ENCODE results near the gene KBTBD8. TPM values are rescaled to one million over a fixed set of nuclear protein-coding genes. Genes with fewer than 3 reads are reported as not detected.

The KBTBD8 gene
- total and polyA plus RNA-seq, 4 donors, result 0.08 to 14.2 (median 1.3) TPM

DNA sequence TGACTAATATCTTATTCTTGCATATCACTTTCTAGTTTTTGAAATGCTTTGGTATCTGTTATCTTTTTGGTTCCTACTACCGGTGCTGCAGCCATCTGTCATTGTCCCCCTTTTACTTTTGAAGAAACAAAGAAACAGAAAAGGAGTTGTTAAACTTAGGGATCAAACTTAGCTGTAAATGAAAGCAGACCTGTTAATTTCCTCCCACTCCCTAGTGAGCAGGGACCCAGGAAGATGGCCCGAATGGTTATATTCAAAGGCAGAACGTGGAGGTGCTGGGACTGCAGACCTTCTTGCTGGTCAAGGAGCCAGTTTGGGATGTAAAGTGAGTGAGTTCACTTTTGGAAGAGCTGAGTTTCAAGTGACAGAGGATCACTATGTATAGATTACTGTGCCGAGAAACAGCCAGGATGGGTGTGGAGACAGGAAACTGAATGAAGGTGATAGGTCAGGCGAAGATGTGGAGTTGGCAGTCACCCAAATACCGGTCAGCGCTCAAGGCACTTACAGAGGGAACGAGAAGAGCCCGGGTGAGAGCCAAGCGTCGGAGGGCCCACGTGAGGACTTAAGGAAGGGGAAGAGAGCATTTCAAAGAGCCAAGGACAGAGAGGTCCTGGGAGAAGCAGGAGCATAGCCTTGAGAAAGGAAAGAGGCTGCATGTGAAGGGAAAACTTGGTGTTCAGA is 20.1 kb downstream of the KBTBD8 start:
- WGBS, result 50% methylated on average over 12 of the region's 12 CpGs
- Histone ChIP-seq H3K27ac (ENCODE audit: low read depth in 1 of 2, low read length in 2 of 2) (no peak overlapping the region), H3K27me3 (ENCODE audit: control insufficient read depth in 4 of 4, insufficient read depth in 4 of 4, low read length in 3 of 4) (no peaks in the 10 kb centered on the region), H3K4me3 (ENCODE audit: low read depth in 1 of 3, low read length in 3 of 3) (no peak overlapping the region), H3K9ac (ENCODE audit: low read depth in 1 of 2, low read length in 2 of 2) (no peak overlapping the region), H3K9me3 (ENCODE audit: control insufficient read depth in 4 of 4, low read length in 3 of 4) (no peaks in the 10 kb centered on the region), H3K4me1 (ENCODE audit: control insufficient read depth in 4 of 4, insufficient read depth in 4 of 4, low read length in 3 of 4) (no peaks in the 10 kb centered on the region), H3K36me3 (ENCODE audit: control insufficient read depth in 4 of 4, insufficient read depth in 3 of 4, low read depth in 1 of 4, low read length in 3 of 4) (no peaks in the 10 kb centered on the region)
- TF ChIP-seq, protein P1, sequence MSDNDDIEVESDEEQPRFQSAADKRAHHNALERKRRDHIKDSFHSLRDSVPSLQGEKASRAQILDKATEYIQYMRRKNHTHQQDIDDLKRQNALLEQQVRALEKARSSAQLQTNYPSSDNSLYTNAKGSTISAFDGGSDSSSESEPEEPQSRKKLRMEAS (IDR thresholded peaks at IDR 0.05), result no peak
- TF ChIP-seq HNF4G (IDR thresholded peaks at IDR 0.05) (no peak), RXRA (IDR thresholded peaks at IDR 0.05) (no peak), REST (IDR thresholded peaks at IDR 0.05) (no peak), NR2F2 (IDR thresholded peaks at IDR 0.05) (no peak), EGR1 (IDR thresholded peaks at IDR 0.05; ENCODE audit: low read depth in 2 of 2) (no peak), FOXA1 (IDR thresholded peaks at IDR 0.05) (no peak), YY1 (IDR thresholded peaks at IDR 0.05) (no peak), FOXA2 (IDR thresholded peaks at IDR 0.05) (no peak), RAD21 (IDR thresholded peaks at IDR 0.05) (no peak), HNF4A (conservative IDR thresholded peaks at IDR 0.05) (no peak), TAF1 (conservative IDR thresholded peaks at IDR 0.05) (no peak), ATF3 (IDR thresholded peaks at IDR 0.05) (no peak), JUND (IDR thresholded peaks at IDR 0.05) (no peak)
- TF ChIP-seq, protein P2, sequence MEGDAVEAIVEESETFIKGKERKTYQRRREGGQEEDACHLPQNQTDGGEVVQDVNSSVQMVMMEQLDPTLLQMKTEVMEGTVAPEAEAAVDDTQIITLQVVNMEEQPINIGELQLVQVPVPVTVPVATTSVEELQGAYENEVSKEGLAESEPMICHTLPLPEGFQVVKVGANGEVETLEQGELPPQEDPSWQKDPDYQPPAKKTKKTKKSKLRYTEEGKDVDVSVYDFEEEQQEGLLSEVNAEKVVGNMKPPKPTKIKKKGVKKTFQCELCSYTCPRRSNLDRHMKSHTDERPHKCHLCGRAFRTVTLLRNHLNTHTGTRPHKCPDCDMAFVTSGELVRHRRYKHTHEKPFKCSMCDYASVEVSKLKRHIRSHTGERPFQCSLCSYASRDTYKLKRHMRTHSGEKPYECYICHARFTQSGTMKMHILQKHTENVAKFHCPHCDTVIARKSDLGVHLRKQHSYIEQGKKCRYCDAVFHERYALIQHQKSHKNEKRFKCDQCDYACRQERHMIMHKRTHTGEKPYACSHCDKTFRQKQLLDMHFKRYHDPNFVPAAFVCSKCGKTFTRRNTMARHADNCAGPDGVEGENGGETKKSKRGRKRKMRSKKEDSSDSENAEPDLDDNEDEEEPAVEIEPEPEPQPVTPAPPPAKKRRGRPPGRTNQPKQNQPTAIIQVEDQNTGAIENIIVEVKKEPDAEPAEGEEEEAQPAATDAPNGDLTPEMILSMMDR (IDR thresholded peaks at IDR 0.05; ENCODE audit: low read depth, low read length, missing input control), result no peak
- DNase-seq (ENCODE audit: low spot score), result peak; percentile 73

- WGBS, result 89% methylated on average over 13 of the region's 13 CpGs
- no peaks in the 10 kb centered on the region for H3K36me3 ChIP-seq (ENCODE audit: control insufficient read depth in 4 of 4, insufficient read depth in 3 of 4, low read depth in 1 of 4, low read length in 3 of 4)
- no peaks in the 10 kb centered on the region for H3K9me3 ChIP-seq (ENCODE audit: control insufficient read depth in 4 of 4, low read length in 3 of 4)
- H3K9ac ChIP-seq (ENCODE audit: low read depth in 1 of 2, low read length in 2 of 2), result no peak overlapping the region
- no peak overlapping the region for H3K4me3 ChIP-seq (ENCODE audit: low read depth in 1 of 3, low read length in 3 of 3)
- TF ChIP-seq ZBTB33 (IDR thresholded peaks at IDR 0.05) (no peak), EGR1 (IDR thresholded peaks at IDR 0.05; ENCODE audit: low read depth in 2 of 2) (no peak), GABPA (IDR thresholded peaks at IDR 0.05 in 1 of 2, conservative IDR thresholded peaks at IDR 0.05 in 1 of 2) (no peak), SP1 (IDR thresholded peaks at IDR 0.05) (no peak), HNF4G (IDR thresholded peaks at IDR 0.05) (no peak)
- TF ChIP-seq, protein P2 (IDR thresholded peaks at IDR 0.05; ENCODE audit: low read depth, low read length, missing input control), result no peak
- DNase-seq (ENCODE audit: low spot score), result no peak
- no peaks in the 10 kb centered on the region for H3K4me1 ChIP-seq (ENCODE audit: control insufficient read depth in 4 of 4, insufficient read depth in 4 of 4, low read length in 3 of 4)
- no peak overlapping the region for H3K27ac ChIP-seq (ENCODE audit: low read depth in 1 of 2, low read length in 2 of 2)
- H3K27me3 ChIP-seq (ENCODE audit: control insufficient read depth in 4 of 4, insufficient read depth in 4 of 4, low read length in 3 of 4), result no peaks in the 10 kb centered on the region
Measured at GRCh38 chr3:67018789-67019526, 20.9 kb downstream of the KBTBD8 start.
